ENCODE results near the gene DHRS2. TPM values are rescaled to one million over a fixed set of nuclear protein-coding genes. Genes with fewer than 3 reads are reported as not detected.

DHRS2 gene
- total and polyA plus RNA-seq, 2 of the 13 experiments (the other 11 are each of a cell fraction or from before 2014, with no cell fraction given): 1,621 to 3,021 TPM

GRCh38 chr14:23588884-23589598, 47.1 kb upstream of the DHRS2 start (continued):
- TF ChIP-seq ZNF607 (CRISPR knock-in tag; IDR thresholded peaks at IDR 0.05; ENCODE audit: borderline replicate concordance) (peak; percentile 86; the same call in 1 of the 2 replicates), MED8 (CRISPR knock-in tag; IDR thresholded peaks at IDR 0.05; ENCODE audit: insufficient replicate concordance) (peak; percentile 69), ZNF205 (CRISPR knock-in tag; IDR thresholded peaks at IDR 0.05) (peak; percentile 97), ONECUT2 (CRISPR knock-in tag; IDR thresholded peaks at IDR 0.05) (0 out of 2 replicates have a peak, but pooled peaks have one; percentile 35), TP53 (CRISPR knock-in tag; conservative IDR thresholded peaks at IDR 0.05) (0 out of 2 replicates have a peak, but pooled peaks have one; percentile 65), CENPBD1 (CRISPR knock-in tag; IDR thresholded peaks at IDR 0.05; ENCODE audit: borderline replicate concordance, low read depth) (no peak), ZNF777 (CRISPR knock-in tag; IDR thresholded peaks at IDR 0.05) (peak; percentile 59), ZBTB20 (CRISPR knock-in tag; IDR thresholded peaks at IDR 0.05; ENCODE audit: borderline replicate concordance, low read depth) (peak; percentile 82; the same call in 1 of the 2 replicates), ZNF260 (CRISPR knock-in tag; IDR thresholded peaks at IDR 0.05; ENCODE audit: borderline replicate concordance, low read depth) (peak; percentile 54; the same call in 1 of the 2 replicates), U2AF1 (optimal IDR thresholded peaks at IDR 0.05; ENCODE audit: low read depth, low read length) (peak; percentile 89), IRF1 (CRISPR knock-in tag; IDR thresholded peaks at IDR 0.05; ENCODE audit: low read depth) (peak; percentile 87; the same call in 1 of the 2 replicates), ZNF224 (CRISPR knock-in tag; IDR thresholded peaks at IDR 0.05) (0 out of 2 replicates have a peak, but pooled peaks have one; percentile 73), NCOA2 (CRISPR knock-in tag; IDR thresholded peaks at IDR 0.05) (peak; percentile 79), ZNF75D (CRISPR knock-in tag; IDR thresholded peaks at IDR 0.05; ENCODE audit: borderline replicate concordance) (no peak; the same call in 1 of the 2 replicates), SAP130 (CRISPR knock-in tag; IDR thresholded peaks at IDR 0.05; ENCODE audit: low read depth) (peak; percentile 91), BORCS8-MEF2B (CRISPR knock-in tag; IDR thresholded peaks at IDR 0.05) (peak; percentile 98), ZMYM4 (CRISPR knock-in tag; IDR thresholded peaks at IDR 0.05) (peak; percentile 99), ZNF619 (CRISPR knock-in tag; IDR thresholded peaks at IDR 0.05) (peak; percentile 100), ZNF713 (CRISPR knock-in tag; IDR thresholded peaks at IDR 0.05) (0 out of 2 replicates have a peak, but pooled peaks have one; percentile 33)
- TF ChIP-seq, protein P1, sequence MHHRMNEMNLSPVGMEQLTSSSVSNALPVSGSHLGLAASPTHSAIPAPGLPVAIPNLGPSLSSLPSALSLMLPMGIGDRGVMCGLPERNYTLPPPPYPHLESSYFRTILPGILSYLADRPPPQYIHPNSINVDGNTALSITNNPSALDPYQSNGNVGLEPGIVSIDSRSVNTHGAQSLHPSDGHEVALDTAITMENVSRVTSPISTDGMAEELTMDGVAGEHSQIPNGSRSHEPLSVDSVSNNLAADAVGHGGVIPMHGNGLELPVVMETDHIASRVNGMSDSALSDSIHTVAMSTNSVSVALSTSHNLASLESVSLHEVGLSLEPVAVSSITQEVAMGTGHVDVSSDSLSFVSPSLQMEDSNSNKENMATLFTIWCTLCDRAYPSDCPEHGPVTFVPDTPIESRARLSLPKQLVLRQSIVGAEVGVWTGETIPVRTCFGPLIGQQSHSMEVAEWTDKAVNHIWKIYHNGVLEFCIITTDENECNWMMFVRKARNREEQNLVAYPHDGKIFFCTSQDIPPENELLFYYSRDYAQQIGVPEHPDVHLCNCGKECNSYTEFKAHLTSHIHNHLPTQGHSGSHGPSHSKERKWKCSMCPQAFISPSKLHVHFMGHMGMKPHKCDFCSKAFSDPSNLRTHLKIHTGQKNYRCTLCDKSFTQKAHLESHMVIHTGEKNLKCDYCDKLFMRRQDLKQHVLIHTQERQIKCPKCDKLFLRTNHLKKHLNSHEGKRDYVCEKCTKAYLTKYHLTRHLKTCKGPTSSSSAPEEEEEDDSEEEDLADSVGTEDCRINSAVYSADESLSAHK (CRISPR knock-in tag; IDR thresholded peaks at IDR 0.05; ENCODE audit: borderline replicate concordance): no peak
- TF ChIP-seq, protein P2, sequence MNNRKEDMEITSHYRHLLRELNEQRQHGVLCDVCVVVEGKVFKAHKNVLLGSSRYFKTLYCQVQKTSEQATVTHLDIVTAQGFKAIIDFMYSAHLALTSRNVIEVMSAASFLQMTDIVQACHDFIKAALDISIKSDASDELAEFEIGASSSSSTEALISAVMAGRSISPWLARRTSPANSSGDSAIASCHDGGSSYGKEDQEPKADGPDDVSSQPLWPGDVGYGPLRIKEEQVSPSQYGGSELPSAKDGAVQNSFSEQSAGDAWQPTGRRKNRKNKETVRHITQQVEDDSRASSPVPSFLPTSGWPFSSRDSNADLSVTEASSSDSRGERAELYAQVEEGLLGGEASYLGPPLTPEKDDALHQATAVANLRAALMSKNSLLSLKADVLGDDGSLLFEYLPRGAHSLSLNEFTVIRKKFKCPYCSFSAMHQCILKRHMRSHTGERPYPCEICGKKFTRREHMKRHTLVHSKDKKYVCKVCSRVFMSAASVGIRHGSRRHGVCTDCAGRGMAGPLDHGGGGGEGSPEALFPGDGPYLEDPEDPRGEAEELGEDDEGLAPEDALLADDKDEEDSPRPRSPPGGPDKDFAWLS (CRISPR knock-in tag; IDR thresholded peaks at IDR 0.05; ENCODE audit: borderline replicate concordance): peak; percentile 56; the same call in 1 of the 2 replicates
- TF ChIP-seq, protein P3, sequence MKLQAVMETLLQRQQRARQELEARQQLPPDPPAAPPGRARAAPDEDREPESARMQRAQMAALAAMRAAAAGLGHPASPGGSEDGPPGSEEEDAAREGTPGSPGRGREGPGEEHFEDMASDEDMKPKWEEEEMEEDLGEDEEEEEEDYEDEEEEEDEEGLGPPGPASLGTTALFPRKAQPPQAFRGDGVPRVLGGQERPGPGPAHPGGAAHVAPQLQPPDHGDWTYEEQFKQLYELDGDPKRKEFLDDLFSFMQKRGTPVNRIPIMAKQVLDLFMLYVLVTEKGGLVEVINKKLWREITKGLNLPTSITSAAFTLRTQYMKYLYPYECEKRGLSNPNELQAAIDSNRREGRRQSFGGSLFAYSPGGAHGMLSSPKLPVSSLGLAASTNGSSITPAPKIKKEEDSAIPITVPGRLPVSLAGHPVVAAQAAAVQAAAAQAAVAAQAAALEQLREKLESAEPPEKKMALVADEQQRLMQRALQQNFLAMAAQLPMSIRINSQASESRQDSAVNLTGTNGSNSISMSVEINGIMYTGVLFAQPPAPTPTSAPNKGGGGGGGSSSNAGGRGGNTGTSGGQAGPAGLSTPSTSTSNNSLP (IDR thresholded peaks at IDR 0.05; ENCODE audit: low read depth, low read length): peak; percentile 95

Measured in HepG2 (cell line).